ENCODE data around the gene DRC7. TPM values are rescaled to one million over a fixed set of nuclear protein-coding genes. Genes with fewer than 3 reads are reported as not detected.

The DRC7 gene
- polyA plus RNA-seq, 1 donor from 2014 or later, result 1.4 TPM

DNA sequence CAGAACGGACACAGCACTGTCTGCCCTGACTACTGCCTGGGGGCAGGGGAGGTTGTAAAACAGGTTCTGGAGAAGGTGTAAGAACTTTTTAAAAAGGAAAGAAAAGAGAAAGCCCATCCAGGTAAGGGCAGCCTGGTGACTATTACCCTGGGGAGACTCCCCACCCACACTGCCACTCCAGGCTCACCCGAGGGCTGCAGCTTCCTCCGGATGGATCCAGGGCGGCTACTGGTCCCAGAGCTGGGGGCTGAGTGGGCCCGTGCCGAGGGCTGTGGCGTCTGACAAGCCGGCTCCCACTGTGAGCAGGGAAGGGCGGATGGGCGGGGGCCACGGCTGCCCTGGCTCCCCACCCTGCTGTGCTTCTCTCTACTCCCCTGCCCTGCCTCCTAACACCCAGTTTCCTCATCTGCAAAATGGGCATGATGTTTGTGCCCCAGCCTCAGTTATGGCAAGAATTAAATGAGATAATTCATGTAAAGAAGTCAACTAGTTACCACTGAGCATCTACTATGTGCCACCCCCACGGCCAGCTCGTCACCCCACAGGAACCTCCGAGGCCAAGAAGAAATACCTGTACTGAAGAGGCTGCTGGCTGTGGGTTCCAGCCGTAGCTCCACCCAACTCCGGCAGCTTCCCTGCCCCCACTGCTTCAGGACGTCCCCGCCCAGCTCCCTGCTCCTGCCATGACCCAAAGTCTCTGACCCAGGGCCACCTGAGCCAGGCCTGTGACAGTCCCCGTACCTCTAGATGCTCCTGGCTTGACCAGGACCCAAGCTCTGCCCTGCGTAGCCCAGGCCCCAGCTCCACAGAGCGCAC lies 65.1 kb downstream of the DRC7 start:
- no peaks in the 10 kb centered on the region for H3K36me3 ChIP-seq (ENCODE audit: insufficient read depth, low read length)

DNA sequence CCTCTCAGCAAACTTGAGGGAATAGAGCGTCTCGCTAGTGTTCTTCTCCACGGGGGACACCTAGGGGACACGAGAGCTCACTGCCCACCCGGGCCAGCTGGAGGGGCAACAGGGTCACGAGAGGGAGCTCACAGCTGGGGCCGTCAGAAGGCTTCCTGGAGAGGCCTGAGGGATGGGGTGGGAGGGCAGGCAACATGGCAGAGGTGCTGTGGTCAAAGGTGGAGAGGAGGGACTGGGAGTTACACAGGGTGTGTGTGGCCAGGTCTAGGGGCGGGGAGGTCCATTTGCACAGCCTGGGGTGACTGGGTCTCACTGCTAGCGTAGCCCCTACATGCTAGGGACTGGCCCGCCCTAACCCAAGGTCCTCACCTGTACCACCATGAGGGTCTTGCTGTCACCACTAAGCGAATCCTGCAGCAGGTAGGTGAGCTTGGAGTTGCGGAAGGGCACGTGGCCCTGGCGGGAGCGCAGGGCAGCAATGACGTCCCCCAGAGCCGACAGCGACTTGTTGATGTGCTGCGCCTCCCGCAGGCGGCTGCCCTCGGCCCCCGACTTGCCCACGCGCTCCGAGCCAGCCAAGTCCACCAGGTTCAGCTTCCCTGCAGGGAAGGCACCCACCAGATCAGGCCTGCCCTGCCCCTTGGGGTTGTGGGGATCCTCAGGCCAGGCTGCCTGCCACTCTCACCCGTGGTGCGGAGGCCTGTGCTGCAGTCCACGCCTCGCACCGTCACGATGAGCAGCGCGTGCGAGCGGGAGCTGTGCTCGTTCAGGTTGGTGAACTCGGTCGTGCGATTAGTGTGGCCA lies 66.0 kb downstream of the DRC7 start:
- no peaks in the 10 kb centered on the region for H3K79me2 ChIP-seq (replicated peaks; ENCODE audit: insufficient read depth, low read length)
- no peak overlapping the region for H3K4me2 ChIP-seq (ENCODE audit: low read length)
- H3K4me3 ChIP-seq (ENCODE audit: low read length), result no peak overlapping the region
- H3F3A ChIP-seq (ENCODE audit: insufficient read depth, low read length, poor library complexity, severe bottlenecking), result no peaks in the 10 kb centered on the region
- H3K9me3 ChIP-seq (ENCODE audit: low read length), result no peaks in the 10 kb centered on the region
- no peak overlapping the region for H3K9ac ChIP-seq (ENCODE audit: low read length)
- no peaks in the 10 kb centered on the region for H3K36me3 ChIP-seq (ENCODE audit: insufficient read depth, low read length)
- H2AFZ ChIP-seq (ENCODE audit: low read depth, low read length), result no peak overlapping the region
- no peak overlapping the region for H3K27ac ChIP-seq (ENCODE audit: low read length)
- TF ChIP-seq MXI1 (conservative IDR thresholded peaks at IDR 0.05; ENCODE audit: poor library complexity, severe bottlenecking), result no peak
- TF ChIP-seq REST (IDR thresholded peaks at IDR 0.05; ENCODE audit: borderline replicate concordance), result no peak
- TF ChIP-seq POLR2AphosphoS5 (IDR thresholded peaks at IDR 0.05), result no peak
- no peak for TF ChIP-seq EZH2 (IDR thresholded peaks at IDR 0.05; ENCODE audit: borderline replicate concordance, insufficient read depth, low read length, poor library complexity, severe bottlenecking)
- no peak for TF ChIP-seq EP300 (conservative IDR thresholded peaks at IDR 0.05; ENCODE audit: poor library complexity, severe bottlenecking)
- no peak for TF ChIP-seq SMC3 (conservative IDR thresholded peaks at IDR 0.05; ENCODE audit: poor library complexity)
- no peak for TF ChIP-seq TAF1 (IDR thresholded peaks at IDR 0.05; ENCODE audit: low read depth)
- TF ChIP-seq RAD21 (conservative IDR thresholded peaks at IDR 0.05), result no peak
- no peak for TF ChIP-seq CTCF (IDR thresholded peaks at IDR 0.05; ENCODE audit: poor library complexity, severe bottlenecking)
- H3K27me3 ChIP-seq (ENCODE audit: insufficient read depth, low read depth, low read length), result no peaks in the 10 kb centered on the region
- H3K9me2 ChIP-seq (ENCODE audit: insufficient read depth, low read length), result no peaks in the 10 kb centered on the region
- H4K20me1 ChIP-seq (ENCODE audit: insufficient read depth), result no peaks in the 10 kb centered on the region

More for the DNA sequence above, 65.1 kb downstream of the DRC7 start:
- H3K27me3 ChIP-seq (ENCODE audit: insufficient read depth, low read depth, low read length), result no peaks in the 10 kb centered on the region
- H3K9ac ChIP-seq (ENCODE audit: low read length), result no peak overlapping the region
- H4K20me1 ChIP-seq (ENCODE audit: insufficient read depth), result no peaks in the 10 kb centered on the region
- H3F3A ChIP-seq (ENCODE audit: insufficient read depth, low read length, poor library complexity, severe bottlenecking), result no peaks in the 10 kb centered on the region
- TF ChIP-seq RAD21 (conservative IDR thresholded peaks at IDR 0.05), result no peak
- TF ChIP-seq TAF1 (IDR thresholded peaks at IDR 0.05; ENCODE audit: low read depth), result no peak
- TF ChIP-seq SMC3 (conservative IDR thresholded peaks at IDR 0.05; ENCODE audit: poor library complexity), result no peak
- no peak for TF ChIP-seq EP300 (conservative IDR thresholded peaks at IDR 0.05; ENCODE audit: poor library complexity, severe bottlenecking)
- TF ChIP-seq POLR2AphosphoS5 (IDR thresholded peaks at IDR 0.05), result no peak
- H3K9me3 ChIP-seq (ENCODE audit: low read length), result no peaks in the 10 kb centered on the region
- H3K79me2 ChIP-seq (replicated peaks; ENCODE audit: insufficient read depth, low read length), result no peaks in the 10 kb centered on the region
- H3K27ac ChIP-seq (ENCODE audit: low read length), result no peak overlapping the region
- H2AFZ ChIP-seq (ENCODE audit: low read depth, low read length), result no peak overlapping the region
- H3K9me2 ChIP-seq (ENCODE audit: insufficient read depth, low read length), result no peaks in the 10 kb centered on the region
- H3K4me3 ChIP-seq (ENCODE audit: low read length), result no peak overlapping the region
- H3K4me2 ChIP-seq (ENCODE audit: low read length), result no peak overlapping the region

Data from neural cell (in vitro differentiated cells).